Loucy (cell line): ENCODE data around the gene ITGB7.

Experiments used
- EZH2phosphoT487 ChIP-seq: fragments of 200-600 bp; IDR thresholded peaks from 2 replicates; pipeline ENCODE4 v1.6.1; 2018; ENCODE audit warnings: antibody characterized with exemption, mild to moderate bottlenecking, moderate library complexity, borderline replicate concordance
- TF ChIP-seq, protein P1 (sequence below): fragments of 200-600 bp; sonication (generic); conservative IDR thresholded peaks from 2 replicates; pipeline ENCODE4 v1.5.1; 2014; ENCODE audit warnings: mild to moderate bottlenecking, antibody characterized with exemption, low read length

DNA sequence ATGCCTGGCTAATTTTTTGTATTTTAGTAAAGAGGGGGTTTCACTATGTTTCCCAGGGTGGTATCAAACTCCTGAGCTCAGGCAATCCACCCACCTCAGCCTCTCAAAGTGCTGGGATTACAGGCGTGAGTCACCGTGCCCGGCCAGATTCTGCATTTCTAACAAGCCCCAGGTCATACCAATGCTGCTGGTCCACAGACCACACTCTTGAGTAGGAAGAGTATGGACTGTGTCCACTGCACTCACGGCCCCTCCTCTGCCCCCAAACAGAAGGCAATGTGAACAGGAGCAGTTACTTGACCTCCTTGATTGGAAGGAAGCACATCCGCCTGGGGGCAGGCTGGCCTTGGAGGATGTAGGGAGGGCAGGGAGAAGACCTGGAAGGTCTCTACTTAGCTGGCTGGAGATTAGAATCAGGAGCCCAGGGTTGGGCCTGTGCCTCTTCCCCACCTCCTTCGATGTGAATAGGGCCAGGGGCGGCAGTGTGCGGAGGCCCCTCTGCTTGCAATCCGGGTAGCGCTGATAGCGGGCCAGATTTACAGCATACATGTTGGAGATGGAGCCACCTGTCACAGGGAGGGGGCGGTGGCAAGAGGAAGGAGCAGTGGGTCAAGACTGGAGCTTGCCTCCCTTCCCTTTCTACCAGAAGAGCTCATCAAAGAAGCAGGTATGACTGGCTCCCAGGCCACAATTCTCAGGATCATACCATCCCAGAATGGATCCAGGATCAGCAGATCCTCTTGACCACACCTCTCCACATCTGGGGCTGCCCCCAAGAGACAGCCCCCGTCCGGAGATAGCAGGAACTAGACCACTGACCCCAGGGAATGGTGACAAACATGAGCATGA is 36.0 kb downstream of the ITGB7 start:
- TF ChIP-seq, protein P1, sequence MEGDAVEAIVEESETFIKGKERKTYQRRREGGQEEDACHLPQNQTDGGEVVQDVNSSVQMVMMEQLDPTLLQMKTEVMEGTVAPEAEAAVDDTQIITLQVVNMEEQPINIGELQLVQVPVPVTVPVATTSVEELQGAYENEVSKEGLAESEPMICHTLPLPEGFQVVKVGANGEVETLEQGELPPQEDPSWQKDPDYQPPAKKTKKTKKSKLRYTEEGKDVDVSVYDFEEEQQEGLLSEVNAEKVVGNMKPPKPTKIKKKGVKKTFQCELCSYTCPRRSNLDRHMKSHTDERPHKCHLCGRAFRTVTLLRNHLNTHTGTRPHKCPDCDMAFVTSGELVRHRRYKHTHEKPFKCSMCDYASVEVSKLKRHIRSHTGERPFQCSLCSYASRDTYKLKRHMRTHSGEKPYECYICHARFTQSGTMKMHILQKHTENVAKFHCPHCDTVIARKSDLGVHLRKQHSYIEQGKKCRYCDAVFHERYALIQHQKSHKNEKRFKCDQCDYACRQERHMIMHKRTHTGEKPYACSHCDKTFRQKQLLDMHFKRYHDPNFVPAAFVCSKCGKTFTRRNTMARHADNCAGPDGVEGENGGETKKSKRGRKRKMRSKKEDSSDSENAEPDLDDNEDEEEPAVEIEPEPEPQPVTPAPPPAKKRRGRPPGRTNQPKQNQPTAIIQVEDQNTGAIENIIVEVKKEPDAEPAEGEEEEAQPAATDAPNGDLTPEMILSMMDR, result no peak
- TF ChIP-seq EZH2phosphoT487, result no peak
